GM12878 (cell line): ENCODE measurements around the gene SIL1. TPM values are rescaled to one million over a fixed set of nuclear protein-coding genes. Genes with fewer than 3 reads are reported as not detected.

ENCODE experiments used
- ATAC-seq: fragments of 200-7000 bp; cut with Tn5 transposase; 3 replicates; pipeline ENCODE4 v1.9.1; 2020; ENCODE audit warnings: mild to moderate bottlenecking, moderate library complexity
- BruUV-seq: library from RNA; stranded (reverse); fragments of 400-500 nt; replicated peaks from 2 replicates; lab custom pipeline; 2021; lab: Mats Ljungman, UMichigan
- CTCF ChIA-PET: fragments of 300-600 bp; sonication (Branson Sonifier 250); formaldehyde crosslinking; extraction: SDS; loops from one replicate; lab custom pipeline; 2021; ENCODE audit warnings: inconsistent platforms; lab: Yijun Ruan, JAX
- POLR2A ChIA-PET: fragments of 350-600 bp; formaldehyde crosslinking; extraction: SDS; loops from one replicate; lab custom pipeline; 2021; ENCODE audit warnings: inconsistent platforms; lab: Charles Lee
- RAD21 ChIA-PET: fragments of 300-600 bp; sonication (Branson Sonifier 250); formaldehyde crosslinking; loops from one replicate; lab custom pipeline; 2023; ENCODE audit warnings: antibody characterized with exemption; ENCODE audit not compliant: unreplicated experiment; lab: Charles Lee
- SMC1A ChIA-PET: fragments of 300-600 bp; sonication (Branson Sonifier 250); formaldehyde crosslinking; loops from one replicate; lab custom pipeline; 2023; ENCODE audit not compliant: unreplicated experiment, uncharacterized antibody; lab: Charles Lee
- DNase-seq: peaks from one replicate; pipeline ENCODE4 v3.0.0-alpha.2; 2011; ENCODE audit warnings: low read depth, low spot score
- FAIRE-seq: peaks from 3 replicates; lab custom pipeline; 2011; peaks lifted over from hg19 to GRCh38; lab: Jason Lieb, UNC
- H2AFZ ChIP-seq: 2 replicates; pipeline ENCODE4 v1.6.0; 2011; ENCODE audit warnings: low read depth, low read length, control low read depth; ENCODE audit not compliant: control insufficient read depth
- H3K27ac ChIP-seq: 2 replicates; pipeline ENCODE4 v1.5.1; 2011; ENCODE audit warnings: control low read depth; ENCODE audit not compliant: control insufficient read depth, insufficient read depth
- H3K27me3 ChIP-seq, 2 experiments: replicated peaks in 1 of 2; 2 replicates each; pipeline versions ENCODE4 v1.6.0 to v1.6.1; 2011; ENCODE audit warnings: low read length in 1 of 2; ENCODE audit not compliant: control insufficient read depth in 2 of 2, insufficient read depth in 2 of 2
- H3K36me3 ChIP-seq, 2 experiments: 2 replicates each; pipeline ENCODE4 v1.5.1; 2011; ENCODE audit warnings: low read length in 1 of 2; ENCODE audit not compliant: control insufficient read depth in 2 of 2, insufficient read depth in 2 of 2
- H3K4me1 ChIP-seq: 2 replicates; pipeline ENCODE4 v1.6.1; 2011; ENCODE audit warnings: mild to moderate bottlenecking, low read length, moderate library complexity, mixed read lengths; ENCODE audit not compliant: control insufficient read depth, insufficient read depth
- H3K4me2 ChIP-seq: 2 replicates; pipeline ENCODE4 v1.6.0; 2011; ENCODE audit warnings: control low read depth; ENCODE audit not compliant: control insufficient read depth, insufficient read depth
- H3K4me3 ChIP-seq: fragments of 200-600 bp; sonication (generic); 2 replicates; pipeline ENCODE4 v1.5.1; 2016
- H3K79me2 ChIP-seq: 2 replicates; pipeline ENCODE4 v1.6.0; 2011; ENCODE audit warnings: low read length; ENCODE audit not compliant: control insufficient read depth, insufficient read depth
- H3K9ac ChIP-seq: 2 replicates; pipeline ENCODE4 v1.8.0; 2011; ENCODE audit warnings: low read length, control low read depth, mixed read lengths; ENCODE audit not compliant: control insufficient read depth, insufficient read depth
- H3K9me3 ChIP-seq: replicated peaks from 3 replicates; pipeline ENCODE4 v1.5.1; 2011; ENCODE audit warnings: mild to moderate bottlenecking, low read length; ENCODE audit not compliant: control insufficient read depth, insufficient read depth
- H4K20me1 ChIP-seq: 2 replicates; pipeline ENCODE4 v1.6.0; 2011; ENCODE audit not compliant: control insufficient read depth, insufficient read depth
- E2F4 ChIP-seq: IDR thresholded peaks from 2 replicates; pipeline ENCODE4 v1.6.1; 2012; ENCODE audit warnings: low read depth, low read length, improper control_type of control experiment
- HCFC1 ChIP-seq: fragments of 150-350 bp; IDR thresholded peaks from 2 replicates; pipeline ENCODE4 v1.6.1; 2014; ENCODE audit warnings: low read length
- JUND ChIP-seq: IDR thresholded peaks from 2 replicates; pipeline ENCODE4 v1.6.1; 2012; ENCODE audit warnings: low read depth, mild to moderate bottlenecking, low read length, improper control_type of control experiment, moderate library complexity
- MYB ChIP-seq: fragments of 150-350 bp; IDR thresholded peaks from 2 replicates; pipeline ENCODE4 v1.6.1; 2014; ENCODE audit warnings: mild to moderate bottlenecking, low read depth, low read length, borderline replicate concordance
- NFYB ChIP-seq: IDR thresholded peaks from 2 replicates; pipeline ENCODE4 v1.6.1; 2011; ENCODE audit warnings: low read depth, mild to moderate bottlenecking, low read length, improper control_type of control experiment, moderate library complexity; ENCODE audit not compliant: insufficient read depth
- NR2F1 ChIP-seq: fragments of 450-650 bp; conservative IDR thresholded peaks from 2 replicates; pipeline ENCODE4 v1.6.1; 2017; ENCODE audit warnings: mild to moderate bottlenecking
- POLR2A ChIP-seq: IDR thresholded peaks from 2 replicates; pipeline ENCODE4 v1.6.1; 2011; ENCODE audit warnings: low read depth, mild to moderate bottlenecking, low read length
- RELB ChIP-seq: fragments of 450-650 bp; IDR thresholded peaks from 2 replicates; pipeline ENCODE4 v1.6.1; 2017; ENCODE audit warnings: low read depth, mild to moderate bottlenecking, moderate library complexity
- SUZ12 ChIP-seq: fragments of 200-600 bp; sonication (generic); IDR thresholded peaks from one replicate; pipeline ENCODE4 v1.6.1; 2018; ENCODE audit warnings: antibody characterized with exemption, mild to moderate bottlenecking; ENCODE audit not compliant: unreplicated experiment
- ZNF384 ChIP-seq: IDR thresholded peaks from 2 replicates; pipeline ENCODE4 v1.6.1; 2012; ENCODE audit warnings: low read depth, mild to moderate bottlenecking, low read length, improper control_type of control experiment, borderline replicate concordance
- WGBS: methylation state at CpG from one replicate; pipeline ENCODE4 v1.1.6; 2016; ENCODE audit warnings: low lambda C conversion rate; ENCODE audit not compliant: insufficient replicate concordance, insufficient coverage; ENCODE audit errors: missing lambda C conversion rate; 5-methylcytosine and 5-hydroxymethylcytosine counted together
- in situ Hi-C: fragments of 300-500 bp; cut with MboI; formaldehyde crosslinking; loops from 9 replicates; pipeline ENCODE4 v1.14.3; 2018; ENCODE audit warnings: mixed read lengths
- intact Hi-C: fragments of 100-400 bp; cut with micrococcal nuclease; formaldehyde crosslinking; loops from one replicate; pipeline ENCODE4 v1.14.2; 2022; ENCODE audit not compliant: unreplicated experiment
- polyA plus RNA-seq, 11 experiments: library from polyadenylated mRNA; depleted of rRNA in 4 of 11; unstranded in 6 of 11; stranded (reverse) in 5 of 11; fragments of >200 nt; fragmentation: Nextera tagmentation in 4 of 11; fragmentation: Illumina TruSeq in 1 of 11; extraction: Ambion mirVana in 4 of 11; extraction: Trizol in 1 of 11; gene quantifications; 1 replicate in 1 of 11; 2 replicates in 10 of 11; pipeline versions ENCODE4 v1.2.1 to v1.2.3, GENCODE V29; 2011 to 2016; ENCODE audit warnings: inconsistent platforms in 2 of 11, missing spikeins in 2 of 11, low read depth in 1 of 11
- total RNA-seq, 4 experiments: library from RNA; depleted of rRNA in 3 of 4; stranded (reverse); fragments of >200 nt in 3 of 4; fragmentation: Illumina TruSeq in 1 of 4; extraction: Trizol in 1 of 4; gene quantifications; 2 replicates each; pipeline versions ENCODE4 v1.2.1 to v1.2.3, GENCODE V29; 2013 to 2021
- TF ChIP-seq, protein P1 (sequence below): IDR thresholded peaks from 2 replicates; pipeline ENCODE4 v1.6.1; 2011; ENCODE audit warnings: low read depth, low read length, improper control_type of control experiment, borderline replicate concordance
- TF ChIP-seq, protein P2 (sequence below): IDR thresholded peaks from 2 replicates; pipeline ENCODE4 v1.6.1; 2011; ENCODE audit warnings: borderline replicate concordance, low read depth, mild to moderate bottlenecking, moderate library complexity, low read length; ENCODE audit not compliant: insufficient read depth, poor library complexity, severe bottlenecking

The SIL1 gene
- total and polyA plus RNA-seq, 10 of the 15 experiments (the other 5 are each of a cell fraction or from before 2014, with no cell fraction given) = 4.1 to 49.8 (median 29.4) TPM

- H3K9ac ChIP-seq = no peak overlapping the region
These were observed 261.8 kb downstream of the SIL1 start for GRCh38 chr5:138936225-138936967.

GRCh38 chr5:138935466-138935865 lies 262.7 kb downstream of the SIL1 start:
- BruUV-seq = no TSS peak
- FAIRE-seq = no peak
- TF ChIP-seq, protein P1, sequence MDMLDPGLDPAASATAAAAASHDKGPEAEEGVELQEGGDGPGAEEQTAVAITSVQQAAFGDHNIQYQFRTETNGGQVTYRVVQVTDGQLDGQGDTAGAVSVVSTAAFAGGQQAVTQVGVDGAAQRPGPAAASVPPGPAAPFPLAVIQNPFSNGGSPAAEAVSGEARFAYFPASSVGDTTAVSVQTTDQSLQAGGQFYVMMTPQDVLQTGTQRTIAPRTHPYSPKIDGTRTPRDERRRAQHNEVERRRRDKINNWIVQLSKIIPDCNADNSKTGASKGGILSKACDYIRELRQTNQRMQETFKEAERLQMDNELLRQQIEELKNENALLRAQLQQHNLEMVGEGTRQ = no peak
- TF ChIP-seq NFYB (no peak), ZNF384 (no peak), MYB (no peak), HCFC1 (no peak), SUZ12 (no peak), POLR2A (no peak), E2F4 (no peak), RELB (no peak), JUND (no peak)
- TF ChIP-seq, protein P2, sequence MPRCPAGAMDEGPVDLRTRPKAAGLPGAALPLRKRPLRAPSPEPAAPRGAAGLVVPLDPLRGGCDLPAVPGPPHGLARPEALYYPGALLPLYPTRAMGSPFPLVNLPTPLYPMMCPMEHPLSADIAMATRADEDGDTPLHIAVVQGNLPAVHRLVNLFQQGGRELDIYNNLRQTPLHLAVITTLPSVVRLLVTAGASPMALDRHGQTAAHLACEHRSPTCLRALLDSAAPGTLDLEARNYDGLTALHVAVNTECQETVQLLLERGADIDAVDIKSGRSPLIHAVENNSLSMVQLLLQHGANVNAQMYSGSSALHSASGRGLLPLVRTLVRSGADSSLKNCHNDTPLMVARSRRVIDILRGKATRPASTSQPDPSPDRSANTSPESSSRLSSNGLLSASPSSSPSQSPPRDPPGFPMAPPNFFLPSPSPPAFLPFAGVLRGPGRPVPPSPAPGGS = no peak

More at GRCh38 chr5:138936225-138936967, 261.8 kb downstream of the SIL1 start:
- Histone ChIP-seq H2AFZ (no peak overlapping the region), H3K27me3 (no peaks in the 10 kb centered on the region), H4K20me1 (no peaks in the 10 kb centered on the region), H3K9me3 (no peaks in the 10 kb centered on the region), H3K4me1 (no peaks in the 10 kb centered on the region), H3K36me3 (peaks cover 12 to 24% of the 10 kb centered on the region in 2 experiments)
- BruUV-seq = no TSS peak
- ATAC-seq = no peak
- DNase-seq = no peak
- 96% methylated on average over 22 of the region's 22 CpGs for WGBS
- CTCF ChIA-PET = no interaction called here
- in situ Hi-C loops = no loop called here
- no peak for TF ChIP-seq NR2F1
- TF ChIP-seq, all 136 proteins: peak for 0
- no peak for FAIRE-seq
- Histone ChIP-seq H3K79me2 (no peaks in the 10 kb centered on the region), H3K4me3 (no peak overlapping the region), H3K4me2 (no peak overlapping the region), H3K27ac (no peak overlapping the region)
- ChIA-PET RAD21 (no interaction called here), SMC1A (no interaction called here), POLR2A (no interaction called here)
- intact Hi-C loops = no loop called here

More at GRCh38 chr5:138935466-138935865, 262.7 kb downstream of the SIL1 start:
- Histone ChIP-seq H3K9ac (no peak overlapping the region), H3K4me3 (no peak overlapping the region), H2AFZ (no peak overlapping the region), H3K27ac (no peak overlapping the region), H3K4me2 (no peak overlapping the region), H4K20me1 (no peaks in the 10 kb centered on the region), H3K4me1 (no peaks in the 10 kb centered on the region), H3K36me3 (peaks cover 14 to 29% of the 10 kb centered on the region in 2 experiments), H3K9me3 (no peaks in the 10 kb centered on the region), H3K79me2 (no peaks in the 10 kb centered on the region), H3K27me3 (no peaks in the 10 kb centered on the region)
- SMC1A ChIA-PET = no interaction called here
- ATAC-seq = no peak
- WGBS = 94% methylated on average over 10 of the region's 10 CpGs
- CTCF ChIA-PET = no interaction called here
- in situ Hi-C loops = no loop called here
- RAD21 ChIA-PET = no interaction called here
- intact Hi-C loops = no loop called here
- POLR2A ChIA-PET = no interaction called here
- DNase-seq = no peak
